HG03432 (cell line): ENCODE data around the gene INPP4A.
A peak's percentile ranks its signal among the peaks of the same experiment; 100 is the strongest.
"Not testable (repeated sequence)": the region's sequence is repeated elsewhere in the genome, so short reads cannot be mapped to it uniquely, and the experiment has no call there.

Source experiments
- ATAC-seq: cut with Tn5 transposase; IDR thresholded peaks from one replicate; pipeline ENCODE4 v1.9.1; 2021; ENCODE audit warnings: mild to moderate bottlenecking, moderate library complexity; ENCODE audit not compliant: unreplicated experiment

The INPP4A gene

GRCh38 chr2:98577313-98577712 lies 132.7 kb downstream of the INPP4A start:
- ATAC-seq, result no peak

- ATAC-seq, result no peak
Observed at GRCh38 chr2:98578231-98578630, 133.6 kb downstream of the INPP4A start.

- no peak for ATAC-seq
Observed at GRCh38 chr2:98579926-98580325, 135.3 kb downstream of the INPP4A start.

DNA sequence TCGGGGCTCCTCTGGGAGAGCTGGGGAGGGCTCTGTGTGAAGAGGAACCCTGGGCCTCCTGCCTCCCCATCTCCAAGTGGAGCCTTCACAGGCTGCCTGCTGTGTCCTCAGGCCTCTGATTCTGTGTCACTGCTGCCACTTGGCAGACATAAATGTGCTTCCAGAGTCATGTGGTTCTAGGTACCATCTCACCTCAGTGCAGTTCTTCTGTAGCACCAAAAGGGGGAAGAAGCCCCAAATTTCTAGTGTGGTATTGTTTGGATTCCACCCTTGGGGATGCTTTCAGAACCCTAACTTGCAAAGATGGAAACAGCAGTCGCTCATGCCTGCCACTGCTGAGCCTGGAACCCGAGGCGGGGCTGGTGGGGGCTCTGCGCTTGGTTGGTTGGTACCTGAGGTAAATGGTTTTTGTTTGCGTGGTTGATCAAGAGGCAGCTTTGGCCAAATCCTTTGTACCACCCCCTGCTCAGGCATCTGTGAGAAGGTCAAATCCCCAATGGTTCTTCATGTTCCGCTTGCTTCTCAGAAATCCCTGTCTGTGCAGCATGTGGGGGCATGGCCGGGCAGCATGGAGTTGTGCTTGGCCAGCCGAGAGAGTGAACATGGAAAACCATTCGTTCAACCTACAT lies 136.1 kb downstream of the INPP4A start:
- no peak for ATAC-seq

DNA sequence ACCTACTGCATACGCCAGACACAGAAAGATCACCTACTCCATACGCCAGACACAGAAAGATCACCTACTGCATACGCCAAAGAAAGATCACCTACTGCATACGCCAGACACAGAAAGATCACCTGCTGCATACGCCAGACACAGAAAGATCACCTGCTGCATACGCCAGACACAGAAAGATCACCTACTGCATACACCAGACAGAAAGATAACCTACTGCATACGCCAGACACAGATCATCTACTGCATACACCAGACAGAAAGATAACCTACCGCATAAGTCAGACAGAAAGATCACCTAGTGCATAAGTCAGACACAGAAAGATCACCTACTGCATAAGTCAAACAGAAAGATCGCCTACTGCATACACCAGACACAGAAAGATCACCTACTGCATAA lies 137.9 kb downstream of the INPP4A start:
- ATAC-seq, result no peak

GRCh38 chr2:98583276-98583675 lies 138.6 kb downstream of the INPP4A start:
- no peak for ATAC-seq

GRCh38 chr2:98583816-98584618 lies 139.4 kb downstream of the INPP4A start:
- ATAC-seq, result no peak

DNA sequence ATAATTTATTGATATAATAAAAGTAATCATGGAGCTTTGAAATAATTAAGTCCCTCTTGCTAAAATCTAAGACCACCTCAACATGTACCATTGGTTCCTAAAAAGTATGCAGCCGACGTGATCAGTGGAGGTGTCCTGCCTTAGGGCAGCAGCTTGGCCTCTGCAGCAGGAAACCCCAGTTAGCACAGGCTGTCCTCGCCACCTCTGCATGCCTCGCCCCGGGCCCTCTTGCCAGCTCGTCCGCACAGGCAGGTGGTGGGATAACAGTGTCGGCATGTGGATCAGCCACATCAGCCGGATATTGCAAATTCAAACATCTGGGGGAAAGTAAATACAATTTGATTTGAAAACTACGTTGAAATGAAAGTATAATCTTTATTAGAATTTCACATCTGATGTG lies 140.7 kb downstream of the INPP4A start:
- no peak for ATAC-seq

DNA sequence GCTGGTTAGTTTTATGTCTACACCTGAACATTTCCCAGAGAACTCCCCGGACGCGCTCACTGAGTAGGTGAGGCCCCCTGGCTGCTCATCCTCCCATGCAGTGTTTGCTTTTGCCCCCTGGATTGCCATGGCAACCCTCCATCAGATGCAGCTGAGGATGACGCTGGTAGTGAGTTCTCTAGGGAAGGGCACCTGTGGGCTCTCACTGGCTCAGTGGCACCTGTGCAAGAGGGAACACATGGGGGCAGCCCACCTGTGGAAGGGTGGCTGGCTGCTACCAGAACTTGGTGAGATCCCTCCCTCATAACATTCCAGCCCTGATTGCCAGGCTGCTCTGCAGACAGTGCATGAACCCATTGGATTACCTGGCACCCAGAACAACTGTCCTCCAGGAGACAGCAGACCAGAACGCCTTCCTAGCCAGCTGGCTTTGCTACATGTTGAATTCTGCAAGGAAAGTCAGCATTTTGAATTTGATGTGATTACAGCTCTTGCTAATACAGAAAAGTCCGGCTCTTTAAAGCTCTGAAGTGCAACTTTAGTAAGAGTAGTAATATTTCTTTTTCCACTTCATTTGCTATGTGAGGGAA lies 142.0 kb downstream of the INPP4A start:
- ATAC-seq, result no peak

GRCh38 chr2:98588880-98589431 lies 144.3 kb downstream of the INPP4A start:
- ATAC-seq, result no peak

- ATAC-seq, result no peak
Observed at GRCh38 chr2:98589489-98589888, 144.8 kb downstream of the INPP4A start.

DNA sequence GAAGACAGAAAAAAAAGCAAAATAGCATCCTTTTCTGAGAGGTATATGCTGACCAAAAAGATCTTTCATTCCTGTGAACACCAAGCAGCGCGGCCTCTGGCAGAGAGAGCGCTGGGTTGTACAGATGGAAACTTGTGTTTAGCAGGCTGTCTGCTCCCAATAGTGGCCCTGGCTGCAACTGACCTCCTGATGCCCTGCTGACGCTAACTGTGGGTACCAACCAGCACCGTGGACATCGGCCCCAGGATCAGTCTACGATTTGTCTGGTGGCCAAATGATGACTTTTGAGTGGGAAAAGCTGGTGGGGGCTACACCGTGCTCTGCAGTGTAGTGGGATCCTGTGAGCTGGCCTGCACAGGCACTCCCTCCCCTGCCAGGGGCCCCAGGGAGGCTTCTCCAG lies 147.9 kb downstream of the INPP4A start:
- ATAC-seq, result no peak

DNA sequence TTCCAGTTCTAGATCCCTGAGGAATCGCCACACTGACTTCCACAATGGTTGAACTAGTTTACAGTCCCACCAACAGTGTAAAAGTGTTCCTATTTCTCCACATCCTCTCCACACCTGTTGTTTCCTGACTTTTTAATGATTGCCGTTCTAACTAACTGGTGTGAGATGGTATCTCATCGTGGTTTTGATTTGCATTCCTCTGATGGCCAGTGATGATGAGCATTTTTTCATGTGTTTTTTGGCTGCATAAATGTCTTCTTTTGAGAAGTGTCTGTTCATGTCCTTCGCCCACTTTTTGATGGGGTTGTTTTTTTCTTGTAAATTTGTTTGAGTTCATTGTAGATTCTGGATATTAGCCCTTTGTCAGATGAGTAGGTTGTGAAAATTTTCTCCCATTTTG lies 150.0 kb downstream of the INPP4A start:
- ATAC-seq, result not testable (repeated sequence)

DNA sequence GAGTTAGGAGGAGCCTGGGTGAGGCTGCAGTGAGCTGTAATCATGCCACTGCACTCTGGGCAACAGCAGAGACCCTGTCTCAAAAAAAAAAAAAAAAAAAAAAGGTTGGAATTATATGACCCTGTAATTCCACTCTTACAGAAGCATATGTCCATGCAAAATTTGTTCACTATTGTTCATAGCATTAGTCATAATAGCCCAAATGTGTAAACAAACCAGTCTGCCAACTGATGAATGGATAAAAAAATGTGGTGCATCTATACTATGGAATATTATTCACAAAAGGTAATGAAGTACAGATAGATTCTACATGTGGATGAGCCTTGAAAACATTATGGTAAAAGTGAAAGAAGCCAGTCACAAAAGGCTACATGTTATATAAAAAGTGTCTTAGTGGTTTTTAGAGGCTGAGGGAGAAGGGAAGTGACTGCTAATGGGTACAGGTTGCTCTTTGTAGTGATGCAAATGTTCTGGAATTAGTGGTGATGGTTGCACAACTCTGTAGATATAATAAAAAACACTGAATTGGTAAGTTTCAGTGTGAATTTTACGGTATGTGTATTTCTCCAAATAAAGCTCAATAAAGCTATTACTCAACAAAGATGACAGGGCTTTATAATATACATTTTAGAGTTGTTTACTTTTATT lies 154.2 kb downstream of the INPP4A start:
- no peak for ATAC-seq

- peak; percentile 75 for ATAC-seq
Observed at GRCh38 chr2:98601532-98602132, 157.0 kb downstream of the INPP4A start.

DNA sequence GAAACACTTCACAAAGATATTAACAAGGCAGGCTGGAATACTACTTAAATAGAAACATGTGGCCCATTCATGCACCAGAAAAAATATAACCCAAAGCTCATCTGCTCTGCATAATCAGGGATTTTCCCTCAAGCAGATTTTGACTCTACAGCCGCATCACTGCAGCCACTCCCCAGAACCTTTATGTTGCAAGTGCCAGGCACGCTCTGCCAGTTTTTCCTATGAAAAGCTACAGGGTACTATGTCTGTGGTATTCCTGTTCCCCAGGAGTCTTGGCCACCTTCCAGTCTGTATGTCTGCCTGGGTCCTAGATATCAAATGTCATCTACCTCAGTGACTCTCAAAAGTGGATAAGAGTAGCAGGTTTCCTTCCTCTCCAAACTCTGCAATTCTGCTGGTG lies 159.9 kb downstream of the INPP4A start:
- no peak for ATAC-seq

- ATAC-seq, result no peak
Observed at GRCh38 chr2:98605076-98605475, 160.4 kb downstream of the INPP4A start.

GRCh38 chr2:98606431-98606830 lies 161.8 kb downstream of the INPP4A start:
- no peak for ATAC-seq

DNA sequence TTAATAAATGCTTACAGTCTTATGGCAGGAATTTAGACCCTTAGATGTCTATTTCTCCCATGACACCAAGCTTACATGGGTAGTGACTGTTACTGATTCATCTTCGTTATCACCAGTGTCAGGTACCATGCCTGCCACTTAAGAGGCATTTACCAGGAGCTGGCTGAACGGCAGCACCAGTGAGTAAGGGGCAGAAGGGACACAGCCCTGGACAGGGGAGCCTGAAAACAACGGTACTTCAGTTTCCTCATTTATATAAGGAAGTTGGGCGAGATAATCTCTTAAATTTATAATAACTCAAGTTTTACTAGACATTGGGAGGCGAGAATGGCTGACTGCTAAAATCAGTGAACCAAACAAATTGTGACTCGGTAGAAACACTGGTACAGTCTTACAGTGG lies 162.4 kb downstream of the INPP4A start:
- no peak for ATAC-seq

DNA sequence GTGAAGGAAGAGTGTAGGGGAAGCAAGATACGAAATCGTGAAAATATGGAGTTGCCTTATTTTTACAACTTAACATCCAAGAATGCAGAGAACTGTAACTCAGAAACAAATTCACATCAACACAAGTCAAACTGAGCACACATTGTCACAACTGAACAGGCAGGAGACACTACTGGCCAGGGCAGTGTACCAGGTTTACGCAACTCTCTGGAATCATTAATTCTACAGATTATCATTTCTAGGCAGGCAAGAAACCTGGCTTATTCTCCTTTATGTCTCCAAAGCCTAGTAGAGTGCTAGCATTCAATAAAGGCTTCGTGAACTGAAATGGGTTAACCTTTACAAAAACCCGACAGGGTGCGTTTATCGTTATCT lies 163.1 kb downstream of the INPP4A start:
- ATAC-seq, result peak; percentile 3
